ENCODE results near the gene ALDOB. TPM values are rescaled to one million over a fixed set of nuclear protein-coding genes. Genes with fewer than 3 reads are reported as not detected.

Gene ALDOB
- total RNA-seq, 1 experiment from 2014 or later, result 0.67 TPM

DNA sequence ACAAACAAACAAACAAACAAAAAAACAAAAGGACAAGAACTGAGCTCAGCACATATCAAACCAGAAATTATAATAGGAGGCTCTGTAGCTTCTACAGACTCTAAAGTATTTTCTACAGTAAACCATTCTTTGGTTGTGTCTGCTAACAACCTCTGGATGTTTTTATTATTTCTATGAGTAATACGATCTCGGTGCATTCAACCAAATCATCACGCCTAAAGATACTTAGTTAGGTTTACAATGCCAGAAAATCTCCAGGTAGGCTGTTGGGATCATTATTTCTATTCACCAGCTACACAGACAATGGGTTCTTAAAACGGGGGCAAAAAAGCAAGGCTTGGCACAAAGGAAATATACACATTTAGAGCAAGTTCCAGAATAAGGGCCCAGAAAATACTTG is 41.6 kb upstream of the ALDOB start:
- Histone ChIP-seq H3K4me1 (ENCODE audit: control insufficient read depth, insufficient read depth, low read length) (no peaks in the 10 kb centered on the region), H3K9me3 (ENCODE audit: control insufficient read depth, insufficient read depth, low read depth, low read length) (no peaks in the 10 kb centered on the region), H3K4me3 (ENCODE audit: low read depth in 2 of 2, low read length in 2 of 2) (no peak overlapping the region), H3K36me3 (ENCODE audit: control insufficient read depth, insufficient read depth, low read length) (no peaks in the 10 kb centered on the region), H3K27ac (ENCODE audit: low read length) (no peak overlapping the region), H3K27me3 (ENCODE audit: control insufficient read depth, insufficient read depth, low read length) (no peaks in the 10 kb centered on the region)
- BruUV-seq (replicated peaks), result no TSS peak
- intact Hi-C loops (cut with micrococcal nuclease; ENCODE audit: unreplicated experiment) (no loop called here), in situ Hi-C loops (cut with HindIII; ENCODE audit: low pct_unique_long_range_greater_than_20kb, low sequenced_read_pairs) (no loop called here)
- TF ChIP-seq, protein P1, sequence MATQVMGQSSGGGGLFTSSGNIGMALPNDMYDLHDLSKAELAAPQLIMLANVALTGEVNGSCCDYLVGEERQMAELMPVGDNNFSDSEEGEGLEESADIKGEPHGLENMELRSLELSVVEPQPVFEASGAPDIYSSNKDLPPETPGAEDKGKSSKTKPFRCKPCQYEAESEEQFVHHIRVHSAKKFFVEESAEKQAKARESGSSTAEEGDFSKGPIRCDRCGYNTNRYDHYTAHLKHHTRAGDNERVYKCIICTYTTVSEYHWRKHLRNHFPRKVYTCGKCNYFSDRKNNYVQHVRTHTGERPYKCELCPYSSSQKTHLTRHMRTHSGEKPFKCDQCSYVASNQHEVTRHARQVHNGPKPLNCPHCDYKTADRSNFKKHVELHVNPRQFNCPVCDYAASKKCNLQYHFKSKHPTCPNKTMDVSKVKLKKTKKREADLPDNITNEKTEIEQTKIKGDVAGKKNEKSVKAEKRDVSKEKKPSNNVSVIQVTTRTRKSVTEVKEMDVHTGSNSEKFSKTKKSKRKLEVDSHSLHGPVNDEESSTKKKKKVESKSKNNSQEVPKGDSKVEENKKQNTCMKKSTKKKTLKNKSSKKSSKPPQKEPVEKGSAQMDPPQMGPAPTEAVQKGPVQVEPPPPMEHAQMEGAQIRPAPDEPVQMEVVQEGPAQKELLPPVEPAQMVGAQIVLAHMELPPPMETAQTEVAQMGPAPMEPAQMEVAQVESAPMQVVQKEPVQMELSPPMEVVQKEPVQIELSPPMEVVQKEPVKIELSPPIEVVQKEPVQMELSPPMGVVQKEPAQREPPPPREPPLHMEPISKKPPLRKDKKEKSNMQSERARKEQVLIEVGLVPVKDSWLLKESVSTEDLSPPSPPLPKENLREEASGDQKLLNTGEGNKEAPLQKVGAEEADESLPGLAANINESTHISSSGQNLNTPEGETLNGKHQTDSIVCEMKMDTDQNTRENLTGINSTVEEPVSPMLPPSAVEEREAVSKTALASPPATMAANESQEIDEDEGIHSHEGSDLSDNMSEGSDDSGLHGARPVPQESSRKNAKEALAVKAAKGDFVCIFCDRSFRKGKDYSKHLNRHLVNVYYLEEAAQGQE (IDR thresholded peaks at IDR 0.05; ENCODE audit: insufficient read depth in 1 of 2, low read depth in 2 of 2, low read length in 1 of 2), result no peak
- TF ChIP-seq TCF7L2 (IDR thresholded peaks at IDR 0.05; ENCODE audit: low read depth, low read length) (no peak), SIN3A (IDR thresholded peaks at IDR 0.05; ENCODE audit: borderline replicate concordance, insufficient read depth, low read depth, low read length) (no peak), POLR2AphosphoS5 (IDR thresholded peaks at IDR 0.05; ENCODE audit: low read depth, low read length) (no peak)
- TF ChIP-seq, protein P2, sequence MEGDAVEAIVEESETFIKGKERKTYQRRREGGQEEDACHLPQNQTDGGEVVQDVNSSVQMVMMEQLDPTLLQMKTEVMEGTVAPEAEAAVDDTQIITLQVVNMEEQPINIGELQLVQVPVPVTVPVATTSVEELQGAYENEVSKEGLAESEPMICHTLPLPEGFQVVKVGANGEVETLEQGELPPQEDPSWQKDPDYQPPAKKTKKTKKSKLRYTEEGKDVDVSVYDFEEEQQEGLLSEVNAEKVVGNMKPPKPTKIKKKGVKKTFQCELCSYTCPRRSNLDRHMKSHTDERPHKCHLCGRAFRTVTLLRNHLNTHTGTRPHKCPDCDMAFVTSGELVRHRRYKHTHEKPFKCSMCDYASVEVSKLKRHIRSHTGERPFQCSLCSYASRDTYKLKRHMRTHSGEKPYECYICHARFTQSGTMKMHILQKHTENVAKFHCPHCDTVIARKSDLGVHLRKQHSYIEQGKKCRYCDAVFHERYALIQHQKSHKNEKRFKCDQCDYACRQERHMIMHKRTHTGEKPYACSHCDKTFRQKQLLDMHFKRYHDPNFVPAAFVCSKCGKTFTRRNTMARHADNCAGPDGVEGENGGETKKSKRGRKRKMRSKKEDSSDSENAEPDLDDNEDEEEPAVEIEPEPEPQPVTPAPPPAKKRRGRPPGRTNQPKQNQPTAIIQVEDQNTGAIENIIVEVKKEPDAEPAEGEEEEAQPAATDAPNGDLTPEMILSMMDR (IDR thresholded peaks at IDR 0.05), result no peak
- CTCF ChIA-PET, result no interaction called here
- POLR2A ChIA-PET, result no interaction called here
- DNase-seq (ENCODE audit: low read depth, low spot score), result no peak
- no peak for ATAC-seq

DNA sequence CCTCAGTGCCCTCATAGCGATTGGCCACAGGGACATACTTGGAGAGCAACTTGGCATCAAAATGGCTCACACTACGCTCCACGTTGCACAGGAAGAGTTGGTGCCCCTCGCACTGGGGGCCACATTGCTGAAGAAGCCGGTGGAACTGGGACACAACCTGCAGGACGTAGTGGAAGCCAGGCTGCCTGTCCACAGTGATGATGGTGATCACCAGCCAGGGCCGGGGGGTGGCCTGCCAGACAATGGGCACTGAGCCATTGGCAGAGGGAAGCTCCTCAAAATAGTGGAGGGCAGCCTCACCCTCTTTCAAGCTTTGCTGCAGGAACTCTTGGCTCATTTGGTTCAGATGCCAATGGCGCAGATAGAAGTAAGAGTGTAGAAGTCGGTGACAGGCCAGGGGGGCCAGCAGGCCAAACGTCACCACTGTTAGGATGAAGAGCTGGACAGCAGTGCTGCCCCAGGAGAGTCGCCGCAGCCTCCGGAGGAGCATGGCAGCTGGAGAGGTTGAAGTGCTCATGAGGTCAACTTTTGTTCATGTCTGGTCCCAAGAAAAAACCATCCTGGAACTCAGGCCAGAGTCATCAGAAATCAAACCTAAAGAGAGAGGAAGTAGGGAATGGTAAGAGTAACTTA is 41.1 kb upstream of the ALDOB start:
- in situ Hi-C loops (cut with HindIII; ENCODE audit: low pct_unique_long_range_greater_than_20kb, low sequenced_read_pairs), result no loop called here
- no TSS peak for BruUV-seq (replicated peaks)

More for the DNA sequence above, 41.1 kb upstream of the ALDOB start:
- H3K4me3 ChIP-seq (ENCODE audit: low read depth in 2 of 2, low read length in 2 of 2), result no peak overlapping the region
- ChIA-PET CTCF (no interaction called here), POLR2A (no interaction called here)
- no peaks in the 10 kb centered on the region for H3K36me3 ChIP-seq (ENCODE audit: control insufficient read depth, insufficient read depth, low read length)
- intact Hi-C loops (cut with micrococcal nuclease; ENCODE audit: unreplicated experiment), result no loop called here
- TF ChIP-seq, protein P2 (IDR thresholded peaks at IDR 0.05), result no peak
- TF ChIP-seq POLR2AphosphoS5 (IDR thresholded peaks at IDR 0.05; ENCODE audit: low read depth, low read length), result no peak
- no peak for TF ChIP-seq TCF7L2 (IDR thresholded peaks at IDR 0.05; ENCODE audit: low read depth, low read length)
- TF ChIP-seq SIN3A (IDR thresholded peaks at IDR 0.05; ENCODE audit: borderline replicate concordance, insufficient read depth, low read depth, low read length), result no peak
- TF ChIP-seq, protein P1 (IDR thresholded peaks at IDR 0.05; ENCODE audit: insufficient read depth in 1 of 2, low read depth in 2 of 2, low read length in 1 of 2), result no peak
- H3K4me1 ChIP-seq (ENCODE audit: control insufficient read depth, insufficient read depth, low read length), result no peaks in the 10 kb centered on the region
- no peaks in the 10 kb centered on the region for H3K27me3 ChIP-seq (ENCODE audit: control insufficient read depth, insufficient read depth, low read length)
- H3K27ac ChIP-seq (ENCODE audit: low read length), result no peak overlapping the region
- DNase-seq (ENCODE audit: low read depth, low spot score) (no peak), ATAC-seq (no peak)
- no peaks in the 10 kb centered on the region for H3K9me3 ChIP-seq (ENCODE audit: control insufficient read depth, insufficient read depth, low read depth, low read length)

All from Panc1 (cell line).